ENCODE results near the gene NMRK2. TPM values are rescaled to one million over a fixed set of nuclear protein-coding genes. Genes with fewer than 3 reads are reported as not detected.
"Not testable (repeated sequence)": the region's sequence is repeated elsewhere in the genome, so short reads cannot be mapped to it uniquely, and the experiment has no call there.

NMRK2 gene
- total RNA-seq, 1 donor from 2014 or later, result 1.4 TPM

DNA sequence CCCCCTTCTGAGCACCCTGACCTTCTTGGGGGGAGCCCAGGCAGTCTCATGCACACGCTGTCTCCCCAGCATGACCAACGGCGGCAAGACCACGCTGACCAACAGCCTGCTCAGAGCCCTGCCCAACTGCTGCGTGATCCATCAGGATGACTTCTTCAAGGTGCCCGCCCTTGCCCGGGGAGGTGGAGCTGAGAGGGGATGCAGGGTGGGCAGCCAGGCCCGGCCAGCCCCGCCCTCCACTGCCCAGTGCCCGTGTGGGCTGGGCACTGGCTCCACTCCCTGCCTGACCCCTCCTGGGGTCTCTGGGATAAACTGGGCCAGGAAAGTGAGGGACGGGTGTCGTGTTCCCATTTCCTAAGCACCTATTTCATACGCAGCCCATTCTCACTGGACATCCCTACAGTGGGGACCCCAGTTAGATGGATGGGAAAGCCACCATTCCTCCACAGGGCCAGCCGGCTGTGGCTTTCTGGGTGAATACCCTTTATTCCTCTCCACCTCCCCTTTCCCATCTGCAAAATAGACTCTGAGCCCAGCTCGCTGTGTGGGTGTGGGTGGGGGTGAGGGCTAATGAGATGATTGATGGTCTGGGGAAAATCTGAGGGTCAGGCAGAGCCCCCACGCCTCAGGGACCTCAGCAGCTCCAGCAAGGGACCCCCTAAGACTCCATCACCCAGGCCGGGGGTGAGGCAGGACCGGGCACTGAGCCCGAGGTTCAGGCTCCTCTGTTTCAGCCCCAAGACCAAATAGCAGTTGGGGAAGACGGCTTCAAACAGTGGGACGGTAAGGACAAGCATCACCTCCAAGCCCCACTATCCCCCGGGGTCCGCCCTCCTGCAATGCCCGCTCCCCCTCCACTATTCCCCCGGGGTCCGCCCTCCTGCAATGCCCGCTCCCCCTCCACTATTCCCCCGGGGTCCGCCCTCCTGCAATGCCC is 3.9 kb downstream of the NMRK2 start:
- no peaks in the 10 kb centered on the region for H3K4me1 Mint-ChIP-seq (ENCODE audit: unreplicated experiment)
- H3K36me3 Mint-ChIP-seq (ENCODE audit: low read depth, unreplicated experiment), result no peaks in the 10 kb centered on the region
- H3K27me3 Mint-ChIP-seq (ENCODE audit: unreplicated experiment), result peaks cover 8% of the 10 kb centered on the region
- no peak overlapping the region for H3K4me3 Mint-ChIP-seq (ENCODE audit: unreplicated experiment)
- no peak for DNase-seq (ENCODE audit: low spot score)
- H3K9me3 Mint-ChIP-seq (ENCODE audit: unreplicated experiment), result no peaks in the 10 kb centered on the region
- TF ChIP-seq, protein P1, sequence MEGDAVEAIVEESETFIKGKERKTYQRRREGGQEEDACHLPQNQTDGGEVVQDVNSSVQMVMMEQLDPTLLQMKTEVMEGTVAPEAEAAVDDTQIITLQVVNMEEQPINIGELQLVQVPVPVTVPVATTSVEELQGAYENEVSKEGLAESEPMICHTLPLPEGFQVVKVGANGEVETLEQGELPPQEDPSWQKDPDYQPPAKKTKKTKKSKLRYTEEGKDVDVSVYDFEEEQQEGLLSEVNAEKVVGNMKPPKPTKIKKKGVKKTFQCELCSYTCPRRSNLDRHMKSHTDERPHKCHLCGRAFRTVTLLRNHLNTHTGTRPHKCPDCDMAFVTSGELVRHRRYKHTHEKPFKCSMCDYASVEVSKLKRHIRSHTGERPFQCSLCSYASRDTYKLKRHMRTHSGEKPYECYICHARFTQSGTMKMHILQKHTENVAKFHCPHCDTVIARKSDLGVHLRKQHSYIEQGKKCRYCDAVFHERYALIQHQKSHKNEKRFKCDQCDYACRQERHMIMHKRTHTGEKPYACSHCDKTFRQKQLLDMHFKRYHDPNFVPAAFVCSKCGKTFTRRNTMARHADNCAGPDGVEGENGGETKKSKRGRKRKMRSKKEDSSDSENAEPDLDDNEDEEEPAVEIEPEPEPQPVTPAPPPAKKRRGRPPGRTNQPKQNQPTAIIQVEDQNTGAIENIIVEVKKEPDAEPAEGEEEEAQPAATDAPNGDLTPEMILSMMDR (IDR thresholded peaks at IDR 0.05; ENCODE audit: unreplicated experiment), result no peak
- no peak overlapping the region for H3K27ac Mint-ChIP-seq (ENCODE audit: unreplicated experiment)

DNA sequence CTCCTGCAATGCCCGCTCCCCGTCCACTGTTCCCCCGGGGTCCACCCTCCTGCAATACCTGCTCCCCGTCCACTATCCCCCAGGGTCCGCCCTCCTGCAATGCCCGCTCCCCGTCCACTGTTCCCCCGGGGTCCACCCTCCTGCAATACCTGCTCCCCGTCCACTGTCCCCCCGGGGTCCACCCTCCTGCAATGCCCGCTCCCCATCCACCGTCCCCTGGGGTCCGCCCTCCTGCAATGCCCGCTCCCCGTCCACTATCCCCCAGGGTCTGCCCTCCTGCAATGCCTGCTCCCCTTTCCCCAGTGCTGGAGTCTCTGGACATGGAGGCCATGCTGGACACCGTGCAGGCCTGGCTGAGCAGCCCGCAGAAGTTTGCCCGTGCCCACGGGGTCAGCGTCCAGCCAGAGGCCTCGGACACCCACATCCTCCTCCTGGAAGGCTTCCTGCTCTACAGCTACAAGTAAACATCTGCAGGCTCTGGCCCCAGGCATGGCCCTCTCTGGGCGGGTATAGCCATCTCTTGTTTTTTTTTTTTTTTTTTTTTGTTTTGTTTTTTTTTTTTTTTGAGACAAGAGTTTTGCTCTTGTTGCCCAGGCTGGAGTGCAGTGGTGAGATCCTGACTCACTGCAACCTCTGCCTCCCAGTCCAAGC is 5.6 kb downstream of the NMRK2 start:
- H3K27ac Mint-ChIP-seq (ENCODE audit: unreplicated experiment); H3K4me3 Mint-ChIP-seq (ENCODE audit: unreplicated experiment); H3K9me3 Mint-ChIP-seq (ENCODE audit: unreplicated experiment); H3K4me1 Mint-ChIP-seq (ENCODE audit: unreplicated experiment); H3K36me3 Mint-ChIP-seq (ENCODE audit: low read depth, unreplicated experiment); H3K27me3 Mint-ChIP-seq (ENCODE audit: unreplicated experiment); DNase-seq (ENCODE audit: low spot score): not testable (repeated sequence)

DNA sequence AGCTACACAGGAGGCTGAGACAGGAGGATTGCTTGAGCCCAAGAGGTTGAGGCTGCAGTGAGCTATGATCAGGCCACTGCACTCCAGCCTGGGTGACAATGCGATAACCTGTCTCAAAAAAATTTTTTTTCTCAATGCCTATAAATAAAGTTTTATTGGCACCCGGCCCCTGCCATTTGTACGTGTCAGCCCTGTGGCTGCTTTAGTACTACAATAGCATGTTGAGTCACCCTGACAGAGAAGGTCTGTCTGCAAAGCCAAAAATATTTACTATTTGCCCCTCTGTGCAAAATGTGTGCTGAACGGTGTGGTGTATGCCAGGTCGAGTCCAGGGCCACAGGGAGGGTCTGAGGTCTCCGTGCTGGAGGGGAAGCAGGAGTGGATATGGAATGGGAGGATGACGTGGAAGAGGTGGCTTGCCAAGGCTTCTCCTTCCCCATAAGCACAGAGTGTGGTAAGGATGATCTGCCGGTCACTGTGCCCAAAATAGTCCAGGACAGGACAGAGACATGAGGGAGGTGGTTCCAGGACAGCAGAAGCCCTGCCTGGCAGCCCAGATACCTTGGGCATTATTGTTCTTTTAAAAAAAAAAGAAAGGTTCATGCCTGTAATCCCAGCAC is 10.0 kb downstream of the NMRK2 start:
- Mint-ChIP-seq H3K27me3 (ENCODE audit: unreplicated experiment) (peaks cover 5% of the 10 kb centered on the region), H3K9me3 (ENCODE audit: unreplicated experiment) (no peaks in the 10 kb centered on the region), H3K4me3 (ENCODE audit: unreplicated experiment) (no peak overlapping the region), H3K4me1 (ENCODE audit: unreplicated experiment) (no peaks in the 10 kb centered on the region), H3K36me3 (ENCODE audit: low read depth, unreplicated experiment) (no peaks in the 10 kb centered on the region), H3K27ac (ENCODE audit: unreplicated experiment) (no peak overlapping the region)
- TF ChIP-seq, protein P1 (IDR thresholded peaks at IDR 0.05; ENCODE audit: unreplicated experiment), result no peak
- no peak for DNase-seq (ENCODE audit: low spot score)

DNA sequence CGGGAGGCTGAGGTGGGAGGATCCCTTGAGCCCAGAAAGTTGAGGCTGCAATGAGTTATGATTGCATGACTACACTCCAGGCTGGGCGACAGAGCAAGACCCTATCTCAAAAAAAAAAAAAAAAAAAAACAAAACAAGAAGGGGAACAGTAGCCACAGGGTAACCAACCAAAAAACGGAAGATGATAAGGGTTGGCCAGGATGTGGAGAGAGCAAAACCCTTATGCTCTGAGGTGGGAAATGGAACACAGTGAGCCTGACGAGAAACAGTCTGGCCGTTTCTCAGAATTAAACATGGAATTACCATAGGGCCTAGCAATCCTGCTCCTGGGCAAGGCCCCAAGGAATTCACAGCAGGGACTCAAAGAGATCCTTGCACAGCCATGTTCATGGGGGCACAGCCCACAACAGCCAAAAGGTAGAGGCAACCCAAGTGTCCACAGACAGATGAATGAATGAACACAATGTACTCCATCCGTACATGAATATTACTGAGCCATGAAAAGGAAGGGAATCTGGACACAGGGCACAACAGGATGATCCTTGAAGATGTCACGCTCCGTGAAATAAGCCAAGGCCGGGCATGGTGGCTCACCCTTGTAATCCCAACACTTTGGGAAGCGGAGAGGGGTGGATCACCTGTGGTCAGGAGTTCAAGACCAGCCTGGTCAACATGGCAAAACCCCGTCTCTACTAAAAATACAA is 11.3 kb downstream of the NMRK2 start:
- Mint-ChIP-seq H3K9me3 (ENCODE audit: unreplicated experiment) (no peaks in the 10 kb centered on the region), H3K27me3 (ENCODE audit: unreplicated experiment) (peaks cover 8% of the 10 kb centered on the region), H3K27ac (ENCODE audit: unreplicated experiment) (no peak overlapping the region)

DNA sequence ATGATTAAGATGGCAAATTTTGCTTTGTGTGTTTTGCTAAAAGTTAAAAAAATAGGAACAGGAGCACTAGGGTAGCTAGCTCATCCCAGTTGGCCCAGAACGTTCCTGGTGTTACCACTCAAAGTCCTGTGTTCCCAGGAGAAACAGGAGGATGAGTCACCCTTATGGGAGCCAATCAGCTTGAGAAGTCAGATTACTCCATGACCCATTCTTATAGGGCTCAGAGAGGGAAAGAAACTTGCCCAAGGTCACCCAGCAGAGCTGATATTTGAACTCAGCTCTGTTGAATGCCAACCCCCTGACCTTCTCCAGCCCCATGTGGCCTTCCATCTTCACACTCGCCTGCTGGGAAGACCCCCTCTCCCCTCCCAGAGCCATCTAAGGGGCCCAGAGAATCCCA is 13.0 kb downstream of the NMRK2 start:
- Mint-ChIP-seq H3K27ac (ENCODE audit: unreplicated experiment) (no peak overlapping the region), H3K4me3 (ENCODE audit: unreplicated experiment) (no peak overlapping the region), H3K4me1 (ENCODE audit: unreplicated experiment) (no peaks in the 10 kb centered on the region), H3K27me3 (ENCODE audit: unreplicated experiment) (peaks cover 7% of the 10 kb centered on the region), H3K36me3 (ENCODE audit: low read depth, unreplicated experiment) (no peaks in the 10 kb centered on the region), H3K9me3 (ENCODE audit: unreplicated experiment) (no peaks in the 10 kb centered on the region)
- TF ChIP-seq, protein P1 (IDR thresholded peaks at IDR 0.05; ENCODE audit: unreplicated experiment), result no peak
- DNase-seq (ENCODE audit: low spot score), result no peak

More for the DNA sequence above, 11.3 kb downstream of the NMRK2 start:
- TF ChIP-seq, protein P1 (IDR thresholded peaks at IDR 0.05; ENCODE audit: unreplicated experiment), result no peak
- Mint-ChIP-seq H3K36me3 (ENCODE audit: low read depth, unreplicated experiment) (no peaks in the 10 kb centered on the region), H3K4me1 (ENCODE audit: unreplicated experiment) (no peaks in the 10 kb centered on the region), H3K4me3 (ENCODE audit: unreplicated experiment) (no peak overlapping the region)
- DNase-seq (ENCODE audit: low spot score), result no peak

DNA sequence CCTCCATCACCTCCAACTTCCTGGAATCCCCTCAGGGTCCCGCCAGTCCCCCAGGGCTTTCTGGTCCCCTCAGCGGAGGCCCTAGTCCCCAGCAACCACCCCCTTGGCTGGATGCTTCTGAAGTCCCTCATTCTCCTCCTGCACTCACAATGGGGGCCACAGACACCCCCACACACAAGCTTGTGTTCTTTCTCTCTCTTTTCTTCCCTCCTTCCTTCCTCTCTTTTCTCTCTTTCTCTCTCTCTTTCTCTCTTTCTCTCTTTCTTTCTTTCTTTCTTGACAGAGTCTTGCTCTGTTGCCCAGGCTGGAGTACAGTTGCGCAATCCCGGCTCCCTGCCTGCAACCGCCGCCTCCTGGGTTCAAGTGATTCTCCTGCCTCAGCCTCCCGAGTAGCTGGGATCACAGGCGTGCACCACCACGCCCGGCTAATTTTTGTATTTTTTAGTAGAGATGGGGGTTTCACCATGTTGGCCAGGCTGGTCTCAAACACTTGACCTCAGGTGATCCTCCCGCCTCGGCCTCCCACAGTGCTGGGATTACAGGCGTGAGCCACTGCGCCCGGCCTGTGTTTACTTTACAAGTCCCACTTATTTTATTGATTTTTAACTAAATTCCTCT is 14.6 kb downstream of the NMRK2 start:
- DNase-seq (ENCODE audit: low spot score); H3K36me3 Mint-ChIP-seq (ENCODE audit: low read depth, unreplicated experiment); H3K9me3 Mint-ChIP-seq (ENCODE audit: unreplicated experiment); H3K4me1 Mint-ChIP-seq (ENCODE audit: unreplicated experiment); H3K27ac Mint-ChIP-seq (ENCODE audit: unreplicated experiment); H3K4me3 Mint-ChIP-seq (ENCODE audit: unreplicated experiment): not testable (repeated sequence)
- H3K27me3 Mint-ChIP-seq (ENCODE audit: unreplicated experiment), result peaks cover 15% of the 10 kb centered on the region
